Neural cell (in vitro differentiated cells): Measurements from ENCODE around the gene RPS6KA5.
"Not testable (repeated sequence)": the region's sequence is repeated elsewhere in the genome, so short reads cannot be mapped to it uniquely, and the experiment has no call there.

Source experiments
- CTCF ChIP-seq: fragments of 450-650 bp; IDR thresholded peaks from 2 replicates; pipeline ENCODE4 v1.5.1; 2014; ENCODE audit warnings: antibody characterized with exemption, mild to moderate bottlenecking, moderate library complexity; ENCODE audit not compliant: poor library complexity, severe bottlenecking
- POLR2AphosphoS5 ChIP-seq: IDR thresholded peaks from 2 replicates; pipeline ENCODE4 v1.6.1; 2012
- RAD21 ChIP-seq: fragments of 450-650 bp; conservative IDR thresholded peaks from 2 replicates; pipeline ENCODE4 v1.6.1; 2014; ENCODE audit warnings: antibody characterized with exemption, mild to moderate bottlenecking, moderate library complexity

- not testable (repeated sequence) for TF ChIP-seq RAD21, CTCF, POLR2AphosphoS5
Observed at GRCh38 chr14:90856115-90856514, 204.3 kb downstream of the RPS6KA5 start.
